ENCODE measurements around the gene TMEM233.

DNA sequence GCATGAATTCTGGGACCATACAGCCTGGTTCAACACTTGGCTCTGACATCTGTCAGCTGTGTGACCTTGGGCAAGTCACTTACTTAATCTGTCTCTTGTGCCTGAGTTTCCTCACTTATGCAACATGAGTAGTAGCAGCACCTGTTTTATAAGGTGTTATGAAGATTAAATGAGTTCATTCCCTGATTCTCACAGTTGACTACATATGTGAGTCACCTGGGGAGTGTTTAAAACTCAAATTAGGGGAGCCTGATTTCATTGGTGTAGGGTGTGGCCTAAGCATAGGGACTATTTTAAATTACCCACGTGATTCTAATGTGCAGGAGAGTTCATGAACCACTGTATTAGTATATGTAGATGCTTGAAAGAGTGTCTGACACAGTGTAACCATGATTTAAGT lies 36.7 kb upstream of the TMEM233 start:
- TF ChIP-seq EP300 (IDR thresholded peaks at IDR 0.05; ENCODE audit: borderline replicate concordance in 1 of 2, control insufficient read depth in 1 of 2, low read depth in 2 of 2, low read length in 2 of 2), result no peak
- TF ChIP-seq, protein P1, sequence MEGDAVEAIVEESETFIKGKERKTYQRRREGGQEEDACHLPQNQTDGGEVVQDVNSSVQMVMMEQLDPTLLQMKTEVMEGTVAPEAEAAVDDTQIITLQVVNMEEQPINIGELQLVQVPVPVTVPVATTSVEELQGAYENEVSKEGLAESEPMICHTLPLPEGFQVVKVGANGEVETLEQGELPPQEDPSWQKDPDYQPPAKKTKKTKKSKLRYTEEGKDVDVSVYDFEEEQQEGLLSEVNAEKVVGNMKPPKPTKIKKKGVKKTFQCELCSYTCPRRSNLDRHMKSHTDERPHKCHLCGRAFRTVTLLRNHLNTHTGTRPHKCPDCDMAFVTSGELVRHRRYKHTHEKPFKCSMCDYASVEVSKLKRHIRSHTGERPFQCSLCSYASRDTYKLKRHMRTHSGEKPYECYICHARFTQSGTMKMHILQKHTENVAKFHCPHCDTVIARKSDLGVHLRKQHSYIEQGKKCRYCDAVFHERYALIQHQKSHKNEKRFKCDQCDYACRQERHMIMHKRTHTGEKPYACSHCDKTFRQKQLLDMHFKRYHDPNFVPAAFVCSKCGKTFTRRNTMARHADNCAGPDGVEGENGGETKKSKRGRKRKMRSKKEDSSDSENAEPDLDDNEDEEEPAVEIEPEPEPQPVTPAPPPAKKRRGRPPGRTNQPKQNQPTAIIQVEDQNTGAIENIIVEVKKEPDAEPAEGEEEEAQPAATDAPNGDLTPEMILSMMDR (IDR thresholded peaks at IDR 0.05 in 2 of 3, conservative IDR thresholded peaks at IDR 0.05 in 1 of 3; ENCODE audit: control insufficient read depth in 2 of 3, extremely low read depth in 1 of 3, insufficient read depth in 1 of 3, low read depth in 3 of 3, low read length in 3 of 3), result no peak
- no peak for TF ChIP-seq CBX5 (IDR thresholded peaks at IDR 0.05; ENCODE audit: low read depth)
- TF ChIP-seq SIN3A (IDR thresholded peaks at IDR 0.05; ENCODE audit: low read depth, low read length), result no peak
- no peak for TF ChIP-seq WRNIP1 (IDR thresholded peaks at IDR 0.05; ENCODE audit: borderline replicate concordance, low read depth, low read length)
- no peak for TF ChIP-seq JUND (IDR thresholded peaks at IDR 0.05; ENCODE audit: low read depth, low read length)
- TF ChIP-seq, protein P2, sequence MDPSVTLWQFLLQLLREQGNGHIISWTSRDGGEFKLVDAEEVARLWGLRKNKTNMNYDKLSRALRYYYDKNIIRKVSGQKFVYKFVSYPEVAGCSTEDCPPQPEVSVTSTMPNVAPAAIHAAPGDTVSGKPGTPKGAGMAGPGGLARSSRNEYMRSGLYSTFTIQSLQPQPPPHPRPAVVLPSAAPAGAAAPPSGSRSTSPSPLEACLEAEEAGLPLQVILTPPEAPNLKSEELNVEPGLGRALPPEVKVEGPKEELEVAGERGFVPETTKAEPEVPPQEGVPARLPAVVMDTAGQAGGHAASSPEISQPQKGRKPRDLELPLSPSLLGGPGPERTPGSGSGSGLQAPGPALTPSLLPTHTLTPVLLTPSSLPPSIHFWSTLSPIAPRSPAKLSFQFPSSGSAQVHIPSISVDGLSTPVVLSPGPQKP (IDR thresholded peaks at IDR 0.05; ENCODE audit: low read depth, low read length), result no peak

Measured in GM12878 (cell line).